Mesothelial cell of epicardium (in vitro differentiated cells): ENCODE data around the gene CYP51A1. TPM values are rescaled to one million over a fixed set of nuclear protein-coding genes. Genes with fewer than 3 reads are reported as not detected.
"Not testable (repeated sequence)": the region's sequence is repeated elsewhere in the genome, so short reads cannot be mapped to it uniquely, and the experiment has no call there.

Experiments used
- DNase-seq, 2 experiments: peaks; one replicate each; pipeline ENCODE4 v3.0.0; 2021; ENCODE audit warnings: low spot score in 2 of 2; ENCODE audit not compliant: unreplicated experiment in 2 of 2
- H3K27ac Mint-ChIP-seq: 2 replicates; pipeline ENCODE4 v1.8.0; 2021; ENCODE audit warnings: mixed read lengths
- H3K27me3 Mint-ChIP-seq: 2 replicates; pipeline ENCODE4 v1.8.0; 2021; ENCODE audit warnings: low read depth, mixed read lengths
- H3K36me3 Mint-ChIP-seq: 2 replicates; pipeline ENCODE4 v1.8.0; 2021; ENCODE audit warnings: mixed read lengths
- H3K4me1 Mint-ChIP-seq: 2 replicates; pipeline ENCODE4 v1.8.0; 2021; ENCODE audit warnings: mixed read lengths
- H3K4me3 Mint-ChIP-seq: 2 replicates; pipeline ENCODE4 v1.8.0; 2021; ENCODE audit warnings: mild to moderate bottlenecking, moderate library complexity, mixed read lengths
- H3K9me3 Mint-ChIP-seq: 2 replicates; pipeline ENCODE4 v1.8.0; 2021; ENCODE audit warnings: mixed read lengths
- CTCF ChIP-seq: fragments of 200-600 bp; sonication (generic); IDR thresholded peaks from one replicate; pipeline ENCODE4 v1.5.0; 2021; ENCODE audit warnings: antibody characterized with exemption; ENCODE audit not compliant: unreplicated experiment
- total RNA-seq: library from RNA; stranded (reverse); gene quantifications from 3 replicates; pipeline ENCODE4 v1.2.1, GENCODE V29; 2021

Gene CYP51A1
- total RNA-seq, 1 donor from 2014 or later: 47.3 TPM

DNA sequence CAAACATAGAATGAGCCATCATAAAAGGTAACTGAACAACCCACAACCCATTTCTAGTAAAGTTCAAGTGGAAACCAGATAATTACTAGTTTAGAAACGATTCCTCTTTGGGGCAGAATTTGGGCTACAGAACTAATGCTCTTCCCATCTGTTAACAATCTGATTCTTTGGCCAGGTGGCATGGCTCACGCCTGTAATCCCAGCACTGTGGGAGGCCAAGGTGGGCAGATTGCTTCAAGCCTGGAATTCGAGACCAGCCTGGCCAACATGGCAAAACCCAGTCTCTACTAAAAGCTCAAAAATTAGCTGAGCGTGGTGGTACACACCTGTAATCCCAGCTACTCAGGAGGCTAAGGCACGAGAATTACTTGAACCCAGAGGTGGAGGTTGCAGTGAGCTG, 18.5 kb downstream of the CYP51A1 start:
- no peak overlapping the region for H3K27ac Mint-ChIP-seq
- peaks cover 45% of the 10 kb centered on the region for H3K36me3 Mint-ChIP-seq
- no peak for DNase-seq
- no peaks in the 10 kb centered on the region for H3K4me1 Mint-ChIP-seq
- TF ChIP-seq CTCF: no peak
- H3K4me3 Mint-ChIP-seq: no peak overlapping the region
- H3K9me3 Mint-ChIP-seq: peaks cover 3% of the 10 kb centered on the region
- no peaks in the 10 kb centered on the region for H3K27me3 Mint-ChIP-seq

DNA sequence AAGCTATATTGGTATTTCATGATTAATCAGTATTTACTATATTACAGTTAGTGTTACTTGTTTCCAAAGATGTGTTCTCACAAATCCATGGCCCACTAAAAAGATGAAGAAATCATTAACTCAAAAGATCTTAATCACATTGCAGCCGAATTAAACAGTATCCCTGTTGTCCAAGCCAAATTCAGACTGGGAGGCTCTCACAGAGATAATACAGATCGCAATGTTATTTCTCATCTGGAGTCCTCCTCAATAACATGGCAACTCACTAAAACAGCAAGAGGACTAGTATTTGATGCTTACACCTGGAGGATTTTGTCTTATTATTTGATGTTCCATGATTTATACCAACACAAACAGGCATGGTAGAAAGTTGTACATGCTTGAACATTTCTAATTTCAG, 23.4 kb downstream of the CYP51A1 start:
- peaks cover 43% of the 10 kb centered on the region for H3K36me3 Mint-ChIP-seq

GRCh38 chr7:92108821-92109220, 25.5 kb downstream of the CYP51A1 start:
- H3K9me3 Mint-ChIP-seq: no peaks in the 10 kb centered on the region
- H3K27me3 Mint-ChIP-seq: no peaks in the 10 kb centered on the region
- no peaks in the 10 kb centered on the region for H3K4me1 Mint-ChIP-seq
- no peak for TF ChIP-seq CTCF
- no peak for DNase-seq
- H3K4me3 Mint-ChIP-seq: no peak overlapping the region
- peaks cover 38% of the 10 kb centered on the region for H3K36me3 Mint-ChIP-seq
- H3K27ac Mint-ChIP-seq: no peak overlapping the region

More for the DNA sequence above, 23.4 kb downstream of the CYP51A1 start:
- TF ChIP-seq CTCF: no peak
- H3K27me3 Mint-ChIP-seq: no peaks in the 10 kb centered on the region
- H3K4me3 Mint-ChIP-seq: no peak overlapping the region
- no peaks in the 10 kb centered on the region for H3K9me3 Mint-ChIP-seq
- no peak overlapping the region for H3K27ac Mint-ChIP-seq
- no peaks in the 10 kb centered on the region for H3K4me1 Mint-ChIP-seq
- no peak for DNase-seq

DNA sequence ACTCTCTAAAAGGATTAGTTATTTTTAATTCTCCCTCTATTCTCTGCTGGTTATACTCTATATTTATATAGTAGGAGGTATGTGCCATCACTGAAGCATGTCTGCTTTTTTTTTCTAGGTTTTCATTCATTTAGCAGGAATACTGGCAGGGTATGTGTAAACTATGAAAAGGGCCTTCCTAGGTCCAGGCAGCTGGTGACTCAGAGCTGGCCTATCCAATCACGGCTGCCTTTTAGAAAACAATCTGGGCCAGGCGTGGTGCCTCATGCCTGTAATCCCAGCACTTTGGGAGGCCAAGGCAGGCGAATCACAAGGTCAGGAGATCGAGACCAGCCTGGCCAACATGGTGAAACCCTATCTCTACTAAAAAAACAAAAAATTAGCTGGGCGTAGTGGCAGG, 31.4 kb downstream of the CYP51A1 start:
- not testable (repeated sequence) for H3K27me3 Mint-ChIP-seq, H3K9me3 Mint-ChIP-seq, H3K27ac Mint-ChIP-seq, H3K4me1 Mint-ChIP-seq, H3K4me3 Mint-ChIP-seq, DNase-seq
- H3K36me3 Mint-ChIP-seq: peaks cover 55% of the 10 kb centered on the region

DNA sequence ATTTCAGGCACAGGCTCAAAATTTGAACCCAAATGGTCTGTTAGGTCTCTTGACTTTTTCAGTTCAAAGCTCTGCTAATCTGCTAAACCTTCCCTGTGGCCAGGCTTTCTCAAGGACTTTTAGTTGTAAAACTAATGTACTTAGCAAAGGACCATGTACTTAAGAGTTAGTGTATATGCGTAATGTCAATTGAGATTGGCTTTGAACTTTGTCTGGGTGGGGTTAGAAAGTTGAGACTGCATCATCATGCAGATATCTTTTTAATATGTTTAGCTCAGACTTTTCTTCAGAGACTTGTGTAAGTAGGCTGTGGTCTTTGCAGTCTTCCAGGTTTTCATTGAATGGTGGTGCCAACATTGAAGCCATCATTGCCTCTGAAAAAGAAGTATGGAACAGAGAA, 33.7 kb downstream of the CYP51A1 start:
- Mint-ChIP-seq H3K9me3 (no peaks in the 10 kb centered on the region), H3K4me1 (peaks cover 1% of the 10 kb centered on the region), H3K36me3 (peaks cover 56% of the 10 kb centered on the region), H3K27me3 (no peaks in the 10 kb centered on the region), H3K27ac (no peak overlapping the region), H3K4me3 (no peak overlapping the region)
- no peak for TF ChIP-seq CTCF
- no peak for DNase-seq

GRCh38 chr7:92095380-92095779, 38.9 kb downstream of the CYP51A1 start:
- Mint-ChIP-seq H3K4me3 (no peak overlapping the region), H3K27me3 (no peaks in the 10 kb centered on the region), H3K9me3 (peaks cover 4% of the 10 kb centered on the region), H3K4me1 (peaks cover 17% of the 10 kb centered on the region), H3K36me3 (peaks cover 53% of the 10 kb centered on the region), H3K27ac (peak overlapping the region; percentile 58)
- TF ChIP-seq CTCF: no peak
- no peak for DNase-seq
